ENCODE measurements around the gene MYO3A.

GRCh38 chr10:26000971-26001370 lies 66.9 kb downstream of the MYO3A start:
- TF ChIP-seq CTCF (IDR thresholded peaks at IDR 0.05) (no peak), POLR2A (IDR thresholded peaks at IDR 0.05) (no peak)

All from prostate gland (tissue), 2 donors.